Activated CD4-positive, alpha-beta memory T cell treated with anti-CD3 and anti-CD28 coated beads, Interleukin-2, amount 10 ng/mL, durations not matched to agents 7 days and 5 days (primary cell): ENCODE results near the gene DAGLB. TPM values are rescaled to one million over a fixed set of nuclear protein-coding genes. Genes with fewer than 3 reads are reported as not detected.
"Not testable (repeated sequence)": the region's sequence is repeated elsewhere in the genome, so short reads cannot be mapped to it uniquely, and the experiment has no call there.

Source experiments
- CTCF ChIA-PET: fragments of 350-600 bp; sonication (Branson Sonifier 250); formaldehyde crosslinking; loops from one replicate; lab custom pipeline; 2021; ENCODE audit warnings: antibody characterized with exemption, inconsistent platforms; lab: Charles Lee
- POLR2A ChIA-PET: fragments of 350-600 bp; sonication (Branson Sonifier 250); formaldehyde crosslinking; loops from one replicate; lab custom pipeline; 2021; ENCODE audit warnings: antibody characterized with exemption; lab: Charles Lee
- DNase-seq: peaks from one replicate; pipeline ENCODE4 v3.0.0-alpha.2; 2020
- H3K27ac Mint-ChIP-seq: one replicate; pipeline ENCODE4 v1.8.0; 2021; ENCODE audit warnings: mild to moderate bottlenecking, mixed read lengths
- H3K27me3 Mint-ChIP-seq: one replicate; pipeline ENCODE4 v1.8.0; 2021; ENCODE audit warnings: mixed read lengths
- H3K36me3 Mint-ChIP-seq: one replicate; pipeline ENCODE4 v1.8.0; 2021; ENCODE audit warnings: low read depth, mixed read lengths
- H3K4me1 Mint-ChIP-seq: one replicate; pipeline ENCODE4 v1.8.0; 2021; ENCODE audit warnings: mixed read lengths
- H3K4me3 Mint-ChIP-seq: one replicate; pipeline ENCODE4 v1.8.0; 2021; ENCODE audit warnings: mild to moderate bottlenecking, mixed read lengths
- H3K9me3 Mint-ChIP-seq: one replicate; pipeline ENCODE4 v1.8.0; 2021; ENCODE audit warnings: mixed read lengths
- total RNA-seq, 2 experiments: library from RNA; stranded (reverse); gene quantifications; one replicate each; pipeline ENCODE4 v1.2.3, GENCODE V29; 2021

Gene DAGLB
- total RNA-seq, 2 experiments from 2014 or later, result 15.7 to 16.5 TPM

DNA sequence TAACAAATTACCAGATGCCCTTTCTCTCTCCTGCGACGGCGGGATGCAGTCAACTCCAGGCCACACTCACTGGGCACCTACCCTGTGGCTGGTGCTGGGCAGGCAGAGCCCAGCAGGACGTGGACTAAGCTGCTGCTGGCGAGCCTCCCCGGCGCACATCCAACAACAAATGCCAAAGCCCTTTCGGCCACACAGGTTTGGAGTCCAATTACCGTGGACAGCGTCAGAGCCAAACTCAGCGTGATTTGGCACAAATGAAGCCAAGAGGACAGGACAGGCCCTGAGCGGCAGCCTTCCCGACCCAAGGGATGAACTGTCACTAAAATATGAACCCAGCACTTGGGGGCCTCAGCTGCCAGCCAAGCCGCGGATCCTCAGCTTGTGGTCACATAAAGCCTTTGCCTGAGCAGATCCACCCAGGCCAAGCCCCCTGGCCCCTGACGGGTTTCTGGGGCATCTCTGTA is 28.4 kb downstream of the DAGLB start:
- Mint-ChIP-seq H3K27me3 (no peaks in the 10 kb centered on the region), H3K27ac (no peak overlapping the region), H3K4me1 (peaks cover 13% of the 10 kb centered on the region), H3K36me3 (peaks cover 43% of the 10 kb centered on the region), H3K4me3 (no peak overlapping the region), H3K9me3 (no peaks in the 10 kb centered on the region)
- ChIA-PET POLR2A (no interaction called here), CTCF (no interaction called here)
- DNase-seq, result no peak

DNA sequence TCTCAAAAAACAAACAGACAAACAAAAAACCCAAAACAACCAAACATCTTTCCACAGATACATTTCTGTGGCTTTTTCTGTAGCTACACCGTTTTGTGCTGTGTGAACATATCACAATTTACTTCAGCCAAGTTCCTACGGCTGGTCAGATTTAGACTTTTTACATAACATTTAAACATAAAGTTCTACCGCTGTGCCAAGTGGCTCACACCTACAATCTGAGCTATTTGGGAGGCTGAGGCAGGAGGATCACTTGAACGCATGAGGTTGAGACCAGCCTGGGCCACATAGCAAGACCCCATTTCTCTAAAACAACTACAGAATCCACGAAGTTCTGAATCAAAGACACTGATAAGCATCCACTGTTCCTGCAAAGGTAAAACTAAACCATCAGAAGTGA is 30.3 kb downstream of the DAGLB start:
- Mint-ChIP-seq H3K9me3 (no peaks in the 10 kb centered on the region), H3K27me3 (no peaks in the 10 kb centered on the region)

DNA sequence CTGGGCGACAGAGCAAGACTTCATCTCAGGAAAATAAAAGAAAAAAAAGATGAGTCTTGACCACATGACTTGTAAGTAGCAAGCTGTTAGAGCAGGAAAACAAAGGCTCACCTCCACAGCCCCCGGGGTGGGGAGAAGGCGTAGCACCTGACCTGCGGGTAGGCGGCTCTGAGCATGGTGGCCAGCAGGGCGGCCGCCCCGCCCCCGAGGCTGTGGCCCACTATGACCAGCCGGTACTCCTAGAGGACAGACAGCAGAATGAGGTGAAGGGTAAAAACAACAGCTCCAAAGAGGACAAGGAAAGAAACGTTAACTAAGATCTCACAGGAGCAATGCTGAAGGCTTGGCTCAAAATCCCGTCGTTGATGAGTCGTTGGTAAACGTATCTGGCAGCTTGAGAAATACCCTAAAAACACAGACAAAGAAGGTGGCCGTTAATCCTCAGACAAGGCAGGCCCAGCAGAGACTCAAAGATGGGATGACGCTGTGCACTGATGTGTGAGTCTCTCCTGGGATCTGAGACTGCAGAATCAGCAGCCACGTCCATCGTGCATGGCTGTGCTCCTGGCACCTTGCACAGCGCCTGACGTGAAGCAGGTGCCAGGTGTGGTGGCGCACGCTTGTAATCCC is 31.1 kb downstream of the DAGLB start:
- H3K4me3 Mint-ChIP-seq, result no peak overlapping the region
- no peak for DNase-seq
- no peaks in the 10 kb centered on the region for H3K9me3 Mint-ChIP-seq
- peaks cover 50% of the 10 kb centered on the region for H3K36me3 Mint-ChIP-seq
- CTCF ChIA-PET, result no interaction called here
- POLR2A ChIA-PET, result no interaction called here
- H3K4me1 Mint-ChIP-seq, result no peaks in the 10 kb centered on the region
- H3K27ac Mint-ChIP-seq, result no peak overlapping the region
- H3K27me3 Mint-ChIP-seq, result no peaks in the 10 kb centered on the region

More for the DNA sequence above, 30.3 kb downstream of the DAGLB start:
- H3K4me3 Mint-ChIP-seq, result no peak overlapping the region
- CTCF ChIA-PET, result no interaction called here
- peaks cover 49% of the 10 kb centered on the region for H3K36me3 Mint-ChIP-seq
- H3K27ac Mint-ChIP-seq, result no peak overlapping the region
- POLR2A ChIA-PET, result no interaction called here
- no peaks in the 10 kb centered on the region for H3K4me1 Mint-ChIP-seq
- no peak for DNase-seq

DNA sequence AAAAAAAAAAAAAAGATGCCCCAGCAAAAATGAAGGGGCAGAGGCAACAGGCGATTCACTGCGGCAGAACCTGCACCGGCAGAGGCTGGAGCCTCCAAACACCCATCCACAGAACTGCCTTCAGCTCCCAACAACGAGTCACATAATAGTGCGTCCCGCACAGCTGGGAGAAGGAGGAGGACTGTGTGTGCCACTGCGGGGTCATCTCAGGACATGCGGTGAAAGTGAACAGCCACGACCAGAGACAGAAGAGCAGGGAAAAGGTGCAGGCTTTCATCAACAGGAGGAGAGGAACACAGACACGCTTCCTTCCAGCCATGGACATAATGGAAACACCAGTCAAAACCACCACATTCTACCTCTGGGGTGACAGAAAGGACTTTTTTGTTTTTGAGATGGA is 34.1 kb downstream of the DAGLB start:
- Mint-ChIP-seq H3K27ac (no peak overlapping the region), H3K4me3 (no peak overlapping the region), H3K36me3 (peaks cover 64% of the 10 kb centered on the region), H3K27me3 (no peaks in the 10 kb centered on the region), H3K4me1 (no peaks in the 10 kb centered on the region), H3K9me3 (no peaks in the 10 kb centered on the region)
- POLR2A ChIA-PET, result no interaction called here
- CTCF ChIA-PET, result no interaction called here
- DNase-seq, result no peak

DNA sequence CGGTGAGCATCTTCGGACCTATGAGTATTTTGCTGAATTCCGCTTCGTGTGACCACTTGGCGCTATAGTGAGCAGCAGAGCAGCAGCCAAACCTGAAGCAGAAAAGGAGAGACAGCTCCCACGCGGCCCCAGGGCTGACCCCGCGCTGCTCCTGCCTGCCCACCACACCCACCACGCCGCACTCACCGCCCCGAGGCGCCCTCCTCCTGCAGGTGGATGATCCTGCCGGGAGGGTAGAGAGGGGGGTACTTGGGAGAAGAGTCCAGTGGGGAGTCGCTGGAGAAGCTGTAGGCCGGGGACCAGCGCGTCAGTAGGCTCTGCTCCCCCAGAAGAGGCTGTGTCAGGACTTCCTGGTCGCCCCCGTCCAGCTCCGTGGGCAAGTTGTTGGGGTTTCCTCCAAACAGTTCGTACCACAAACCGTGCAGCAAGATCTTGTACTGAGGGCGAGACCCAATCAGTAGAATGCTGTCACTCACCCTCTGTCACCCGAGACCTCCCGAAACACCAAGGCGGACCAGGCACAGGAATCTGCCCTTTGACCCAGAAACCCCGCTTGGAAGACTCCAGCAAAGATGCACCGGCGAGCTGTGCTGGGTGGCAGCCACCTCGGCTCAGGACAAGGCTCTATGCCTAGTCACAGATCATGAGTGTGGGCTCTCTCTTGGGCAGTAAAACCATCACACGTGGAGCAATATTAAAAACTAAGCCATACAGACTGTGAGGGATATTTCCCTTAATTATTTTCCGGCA is 37.6 kb downstream of the DAGLB start:
- H3K27me3 Mint-ChIP-seq, result no peaks in the 10 kb centered on the region
- ChIA-PET POLR2A (no interaction called here), CTCF (no interaction called here)
- no peaks in the 10 kb centered on the region for H3K4me1 Mint-ChIP-seq
- DNase-seq, result no peak
- H3K27ac Mint-ChIP-seq, result no peak overlapping the region
- H3K9me3 Mint-ChIP-seq, result no peaks in the 10 kb centered on the region
- no peak overlapping the region for H3K4me3 Mint-ChIP-seq
- peaks cover 73% of the 10 kb centered on the region for H3K36me3 Mint-ChIP-seq

DNA sequence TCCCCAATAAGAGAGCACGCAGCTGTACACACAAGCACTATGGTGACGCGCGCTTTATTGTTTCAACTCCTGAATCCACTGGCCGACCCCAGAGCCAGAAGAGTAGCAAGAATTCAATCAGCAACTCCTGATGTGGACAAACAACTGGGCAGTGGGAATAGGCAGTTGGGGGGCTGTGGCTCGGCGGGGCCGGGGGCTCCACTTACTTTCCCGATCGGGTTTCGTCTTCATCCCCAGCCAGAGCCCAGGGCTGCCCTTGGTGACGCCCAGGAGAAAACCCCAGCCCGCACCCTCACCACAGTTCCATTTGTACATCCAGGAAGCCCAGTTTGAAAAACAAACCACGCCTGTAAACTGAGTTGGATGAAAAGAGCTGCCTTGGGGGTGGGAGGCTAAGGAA is 38.7 kb downstream of the DAGLB start:
- H3K9me3 Mint-ChIP-seq, result no peaks in the 10 kb centered on the region
- peaks cover 75% of the 10 kb centered on the region for H3K36me3 Mint-ChIP-seq
- H3K4me3 Mint-ChIP-seq, result no peak overlapping the region
- CTCF ChIA-PET, result no interaction called here
- POLR2A ChIA-PET, result no interaction called here
- DNase-seq, result no peak
- H3K4me1 Mint-ChIP-seq, result no peaks in the 10 kb centered on the region
- no peaks in the 10 kb centered on the region for H3K27me3 Mint-ChIP-seq
- no peak overlapping the region for H3K27ac Mint-ChIP-seq

DNA sequence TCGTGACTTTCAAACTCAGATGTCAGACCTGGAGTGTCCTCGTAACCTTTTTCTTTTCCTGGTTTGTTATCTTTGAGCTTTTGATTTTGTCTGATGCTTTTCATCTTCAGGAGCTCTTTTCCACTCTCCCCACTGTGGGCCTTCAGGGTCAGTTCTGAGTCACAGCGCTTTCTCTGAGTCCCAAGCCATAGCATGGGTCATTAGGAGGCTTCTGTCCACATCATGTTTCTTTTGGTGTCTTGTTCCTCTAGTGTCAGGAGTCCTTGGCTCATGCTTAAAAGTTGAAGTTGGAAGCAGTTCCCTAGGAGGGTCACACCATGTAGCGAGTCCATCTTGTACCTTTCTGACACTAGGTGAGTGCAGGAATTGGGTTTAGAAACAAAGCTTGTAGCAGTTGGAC is 40.3 kb downstream of the DAGLB start:
- no peaks in the 10 kb centered on the region for H3K4me1 Mint-ChIP-seq
- no peak for DNase-seq
- CTCF ChIA-PET, result no interaction called here
- peaks cover 75% of the 10 kb centered on the region for H3K36me3 Mint-ChIP-seq
- no peak overlapping the region for H3K4me3 Mint-ChIP-seq
- no peak overlapping the region for H3K27ac Mint-ChIP-seq
- H3K9me3 Mint-ChIP-seq, result no peaks in the 10 kb centered on the region
- no peaks in the 10 kb centered on the region for H3K27me3 Mint-ChIP-seq
- POLR2A ChIA-PET, result no interaction called here

DNA sequence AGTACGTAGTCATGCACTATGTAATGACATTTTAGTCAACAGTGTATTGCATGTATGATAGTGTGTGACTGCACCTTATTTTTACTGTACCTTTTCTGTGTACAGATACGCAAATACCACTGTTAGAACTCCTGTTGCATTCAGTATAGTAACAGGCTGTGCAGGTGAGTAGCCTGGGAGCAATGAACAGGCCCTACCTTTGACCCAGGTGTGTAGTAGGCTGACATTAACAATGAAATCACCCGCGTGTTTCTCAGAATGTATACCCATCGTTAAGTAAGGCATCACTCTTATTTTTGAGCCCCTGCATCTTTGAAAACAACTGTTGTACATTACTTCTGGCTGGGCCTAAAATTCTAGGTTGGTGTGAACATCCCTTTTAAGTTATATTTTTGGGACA is 41.6 kb downstream of the DAGLB start:
- CTCF ChIA-PET, result interaction anchor here (0.6 kb wide), 1 partner anchor 1108 kb away, joined by 3 read pairs; no protein-coding TSS in a partner anchor
- H3K4me3 Mint-ChIP-seq, result no peak overlapping the region
- no peaks in the 10 kb centered on the region for H3K4me1 Mint-ChIP-seq
- no peak overlapping the region for H3K27ac Mint-ChIP-seq
- POLR2A ChIA-PET, result no interaction called here
- H3K36me3 Mint-ChIP-seq, result peaks cover 76% of the 10 kb centered on the region
- H3K9me3 Mint-ChIP-seq, result no peaks in the 10 kb centered on the region
- no peak for DNase-seq
- H3K27me3 Mint-ChIP-seq, result no peaks in the 10 kb centered on the region

DNA sequence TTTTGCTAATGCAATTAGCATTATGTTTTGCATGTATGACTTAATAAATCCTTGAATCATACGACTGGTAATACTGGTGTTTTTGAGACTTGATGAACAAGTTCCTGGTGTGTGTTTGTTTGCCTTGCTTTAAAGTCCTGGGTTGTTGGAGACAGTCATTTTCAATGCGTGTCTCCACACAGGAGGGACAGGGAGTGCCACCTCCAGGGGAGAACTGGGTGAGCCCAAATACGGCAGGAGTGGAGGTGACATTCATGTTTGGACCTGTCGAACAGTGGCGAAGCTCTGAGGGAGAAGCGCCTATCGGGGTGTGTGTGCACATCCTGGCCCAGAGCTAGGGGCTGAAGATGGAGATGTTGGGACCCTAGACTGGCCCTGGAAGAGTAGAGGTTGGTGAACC is 43.8 kb downstream of the DAGLB start:
- Mint-ChIP-seq H3K4me3 (no peak overlapping the region), H3K27me3 (no peaks in the 10 kb centered on the region), H3K9me3 (no peaks in the 10 kb centered on the region), H3K36me3 (peaks cover 63% of the 10 kb centered on the region), H3K27ac (peak overlapping the region; percentile 29), H3K4me1 (peaks cover 10% of the 10 kb centered on the region)
- no peak for DNase-seq
- POLR2A ChIA-PET, result no interaction called here
- CTCF ChIA-PET, result no interaction called here

DNA sequence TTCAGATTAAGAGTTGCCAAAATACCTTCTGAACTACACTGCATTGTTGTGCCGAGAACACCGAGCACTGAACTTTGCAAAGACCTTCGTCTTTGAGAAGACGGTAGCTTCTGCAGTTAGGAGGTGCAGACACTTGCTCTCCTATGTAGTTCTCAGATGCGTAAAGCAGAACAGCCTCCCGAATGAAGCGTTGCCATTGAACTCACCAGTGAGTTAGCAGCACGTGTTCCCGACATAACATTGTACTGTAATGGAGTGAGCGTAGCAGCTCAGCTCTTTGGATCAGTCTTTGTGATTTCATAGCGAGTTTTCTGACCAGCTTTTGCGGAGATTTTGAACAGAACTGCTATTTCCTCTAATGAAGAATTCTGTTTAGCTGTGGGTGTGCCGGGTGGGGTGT is 45.0 kb downstream of the DAGLB start:
- Mint-ChIP-seq H3K4me1 (peaks cover 18% of the 10 kb centered on the region), H3K27me3 (no peaks in the 10 kb centered on the region), H3K4me3 (no peak overlapping the region), H3K27ac (no peak overlapping the region), H3K9me3 (no peaks in the 10 kb centered on the region), H3K36me3 (peaks cover 61% of the 10 kb centered on the region)
- CTCF ChIA-PET, result no interaction called here
- POLR2A ChIA-PET, result no interaction called here
- DNase-seq, result no peak

DNA sequence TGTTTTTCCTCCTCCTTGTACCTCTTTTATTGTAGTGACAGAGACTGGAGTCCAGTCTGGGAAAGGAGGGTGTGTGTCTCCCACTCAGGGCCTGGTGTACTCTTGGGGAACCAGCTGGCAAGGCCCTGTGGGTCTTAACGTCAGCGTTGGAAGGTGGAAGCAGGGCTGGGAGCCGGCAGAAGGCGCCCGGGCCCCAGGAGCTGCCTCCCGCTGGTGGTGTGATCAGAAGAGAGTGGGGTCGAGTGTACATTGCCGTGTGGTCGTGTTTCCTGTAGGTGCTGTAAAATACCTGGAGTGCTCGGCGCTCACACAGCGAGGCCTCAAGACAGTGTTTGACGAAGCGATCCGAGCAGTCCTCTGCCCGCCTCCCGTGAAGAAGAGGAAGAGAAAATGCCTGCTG is 45.7 kb downstream of the DAGLB start:
- H3K4me3 Mint-ChIP-seq, result no peak overlapping the region
- H3K27me3 Mint-ChIP-seq, result no peaks in the 10 kb centered on the region
- peaks cover 19% of the 10 kb centered on the region for H3K4me1 Mint-ChIP-seq
- ChIA-PET POLR2A (no interaction called here), CTCF (no interaction called here)
- H3K9me3 Mint-ChIP-seq, result no peaks in the 10 kb centered on the region
- no peak overlapping the region for H3K27ac Mint-ChIP-seq
- H3K36me3 Mint-ChIP-seq, result peaks cover 58% of the 10 kb centered on the region
- no peak for DNase-seq

DNA sequence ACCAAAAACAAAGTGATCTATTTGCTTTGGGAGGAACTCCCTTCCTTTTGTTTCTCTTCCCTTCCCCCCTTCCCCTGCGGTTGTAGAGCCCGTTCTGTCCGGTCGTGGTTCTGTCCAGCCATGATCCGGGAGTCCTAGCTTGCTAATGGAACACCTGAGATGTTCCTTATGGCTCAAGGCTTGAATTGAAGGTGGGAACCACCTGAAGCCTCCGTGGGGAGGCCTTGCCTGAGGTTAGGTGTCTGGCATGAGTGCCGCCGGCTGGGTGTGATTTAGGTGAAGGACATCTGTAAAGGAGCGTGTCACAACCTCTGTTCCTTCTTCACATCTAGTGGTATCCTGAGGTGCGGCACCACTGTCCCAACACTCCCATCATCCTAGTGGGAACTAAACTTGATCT is 46.2 kb downstream of the DAGLB start:
- H3K9me3 Mint-ChIP-seq, result no peaks in the 10 kb centered on the region
- H3K27ac Mint-ChIP-seq, result no peak overlapping the region
- POLR2A ChIA-PET, result no interaction called here
- H3K4me1 Mint-ChIP-seq, result peaks cover 19% of the 10 kb centered on the region
- CTCF ChIA-PET, result interaction anchor here (0.6 kb wide), 1 partner anchor 28 kb away, joined by 3 read pairs; no protein-coding TSS in a partner anchor
- H3K27me3 Mint-ChIP-seq, result no peaks in the 10 kb centered on the region
- H3K4me3 Mint-ChIP-seq, result no peak overlapping the region
- DNase-seq, result no peak
- H3K36me3 Mint-ChIP-seq, result peaks cover 58% of the 10 kb centered on the region

DNA sequence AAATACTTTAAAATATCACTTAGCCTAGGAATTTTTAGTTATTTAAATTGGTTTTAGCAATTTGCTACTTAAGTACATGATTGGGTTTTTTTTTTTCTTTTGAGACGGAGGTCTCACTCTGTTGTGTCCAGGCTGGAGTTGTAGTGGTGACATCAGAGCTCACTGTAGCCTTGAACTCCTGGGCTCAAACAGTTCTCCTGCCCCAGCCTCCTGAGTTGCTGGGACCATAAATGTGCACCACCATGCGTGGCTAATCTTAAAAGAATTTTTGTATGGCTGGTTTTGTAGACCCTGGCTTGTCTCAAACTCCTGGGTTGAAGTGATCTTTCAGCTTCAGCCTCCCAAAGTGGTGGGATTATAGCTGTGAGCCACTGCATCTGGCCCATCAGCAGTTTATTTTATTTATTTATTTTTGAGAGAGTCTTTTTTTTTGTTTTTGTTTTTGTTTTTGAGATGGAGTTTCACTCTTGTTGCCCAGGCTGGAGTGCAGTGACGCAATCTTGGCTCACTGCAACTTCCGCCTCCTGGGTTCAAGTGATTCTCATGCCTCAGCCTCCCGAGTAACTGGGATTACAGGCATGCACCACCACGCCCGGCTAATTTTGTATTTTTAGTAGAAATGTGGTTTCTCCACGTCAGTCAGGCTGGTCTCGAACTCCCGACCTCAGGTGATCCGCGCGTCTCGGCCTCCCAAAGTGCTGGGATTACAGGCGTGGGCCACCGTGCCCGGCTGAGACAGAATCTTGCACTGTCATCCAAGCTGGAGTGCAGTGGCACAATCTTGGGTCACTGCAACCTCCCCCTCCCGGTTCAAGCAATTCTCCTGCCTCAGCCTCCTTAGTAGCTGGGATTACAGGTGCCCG is 47.3 kb downstream of the DAGLB start:
- H3K36me3 Mint-ChIP-seq, result peaks cover 56% of the 10 kb centered on the region
- H3K9me3 Mint-ChIP-seq, H3K27ac Mint-ChIP-seq, H3K4me3 Mint-ChIP-seq, CTCF ChIA-PET, H3K27me3 Mint-ChIP-seq, DNase-seq, POLR2A ChIA-PET: not testable (repeated sequence)
- peaks cover 30% of the 10 kb centered on the region for H3K4me1 Mint-ChIP-seq
